GM12878 (cell line): ENCODE measurements around the gene SLC43A3. TPM values are rescaled to one million over a fixed set of nuclear protein-coding genes. Genes with fewer than 3 reads are reported as not detected.
A peak's percentile ranks its signal among the peaks of the same experiment; 100 is the strongest.

ENCODE experiments used
- CHD1 ChIP-seq: IDR thresholded peaks from 2 replicates; pipeline ENCODE4 v1.6.1; 2012; ENCODE audit warnings: low read depth, low read length, improper control_type of control experiment
- FOS ChIP-seq: IDR thresholded peaks from 3 replicates; pipeline ENCODE4 v1.6.1; 2011; ENCODE audit warnings: borderline replicate concordance; ENCODE audit not compliant: insufficient read length; ENCODE audit errors: extremely low read depth
- HDAC6 ChIP-seq: fragments of 200-600 bp; sonication (generic); IDR thresholded peaks from one replicate; pipeline ENCODE4 v1.8.0; 2017; ENCODE audit warnings: antibody characterized with exemption; ENCODE audit not compliant: unreplicated experiment
- IKZF2 ChIP-seq, 2 experiments: fragments of 450-650 bp; IDR thresholded peaks; 2 replicates each; pipeline ENCODE4 v1.6.1; 2017; ENCODE audit warnings: mild to moderate bottlenecking in 2 of 2, moderate library complexity in 2 of 2
- LARP7 ChIP-seq: fragments of 450-650 bp; IDR thresholded peaks from 2 replicates; pipeline ENCODE4 v1.6.1; 2017; ENCODE audit warnings: mild to moderate bottlenecking
- MYB ChIP-seq: fragments of 150-350 bp; IDR thresholded peaks from 2 replicates; pipeline ENCODE4 v1.6.1; 2014; ENCODE audit warnings: mild to moderate bottlenecking, low read depth, low read length, borderline replicate concordance
- PAX5 ChIP-seq: IDR thresholded peaks from 2 replicates; pipeline ENCODE4 v1.6.1; 2011; ENCODE audit warnings: low read depth, low read length, borderline replicate concordance
- RAD51 ChIP-seq: fragments of 450-650 bp; IDR thresholded peaks from 2 replicates; pipeline ENCODE4 v1.6.1; 2016; ENCODE audit warnings: moderate library complexity, mild to moderate bottlenecking, inconsistent platforms
- RFX5 ChIP-seq: IDR thresholded peaks from 2 replicates; pipeline ENCODE4 v1.6.1; 2011; ENCODE audit warnings: low read depth, low read length, improper control_type of control experiment
- RUNX3 ChIP-seq: IDR thresholded peaks from 2 replicates; pipeline ENCODE4 v1.6.1; 2012; ENCODE audit warnings: low read length, inconsistent platforms
- TARDBP ChIP-seq: IDR thresholded peaks from 2 replicates; pipeline ENCODE4 v1.6.1; 2016; ENCODE audit warnings: borderline replicate concordance
- polyA plus RNA-seq, 11 experiments: library from polyadenylated mRNA; depleted of rRNA in 4 of 11; unstranded in 6 of 11; stranded (reverse) in 5 of 11; fragments of >200 nt; fragmentation: Nextera tagmentation in 4 of 11; fragmentation: Illumina TruSeq in 1 of 11; extraction: Ambion mirVana in 4 of 11; extraction: Trizol in 1 of 11; gene quantifications; 1 replicate in 1 of 11; 2 replicates in 10 of 11; pipeline versions ENCODE4 v1.2.1 to v1.2.3, GENCODE V29; 2011 to 2016; ENCODE audit warnings: inconsistent platforms in 2 of 11, missing spikeins in 2 of 11, low read depth in 1 of 11
- total RNA-seq, 4 experiments: library from RNA; depleted of rRNA in 3 of 4; stranded (reverse); fragments of >200 nt in 3 of 4; fragmentation: Illumina TruSeq in 1 of 4; extraction: Trizol in 1 of 4; gene quantifications; 2 replicates each; pipeline versions ENCODE4 v1.2.1 to v1.2.3, GENCODE V29; 2013 to 2021
- TF ChIP-seq, protein P1 (sequence below): fragments of 450-650 bp; IDR thresholded peaks from 2 replicates; pipeline ENCODE4 v1.6.1; 2017; ENCODE audit warnings: antibody characterized with exemption, mild to moderate bottlenecking, moderate library complexity
- TF ChIP-seq, protein P2 (sequence below): fragments of 450-650 bp; conservative IDR thresholded peaks from 2 replicates; pipeline ENCODE4 v1.6.1; 2017; ENCODE audit warnings: mild to moderate bottlenecking, moderate library complexity
- TF ChIP-seq, protein P3 (sequence below): fragments of 450-650 bp; IDR thresholded peaks from 2 replicates; pipeline ENCODE4 v1.6.1; 2018; ENCODE audit warnings: borderline replicate concordance, mild to moderate bottlenecking; ENCODE audit not compliant: partially characterized antibody
- TF ChIP-seq, protein P4 (sequence below): fragments of 150-350 bp; IDR thresholded peaks from 2 replicates; pipeline ENCODE4 v1.6.1; 2014; ENCODE audit warnings: mild to moderate bottlenecking, low read depth, low read length
- TF ChIP-seq, protein P5 (sequence below): IDR thresholded peaks from 2 replicates; pipeline ENCODE4 v1.6.1; 2012; ENCODE audit warnings: low read length, inconsistent platforms

The SLC43A3 gene
- total and polyA plus RNA-seq, 10 of the 15 experiments (the other 5 are each of a cell fraction or from before 2014, with no cell fraction given): 37.5 to 237 (median 132) TPM

DNA sequence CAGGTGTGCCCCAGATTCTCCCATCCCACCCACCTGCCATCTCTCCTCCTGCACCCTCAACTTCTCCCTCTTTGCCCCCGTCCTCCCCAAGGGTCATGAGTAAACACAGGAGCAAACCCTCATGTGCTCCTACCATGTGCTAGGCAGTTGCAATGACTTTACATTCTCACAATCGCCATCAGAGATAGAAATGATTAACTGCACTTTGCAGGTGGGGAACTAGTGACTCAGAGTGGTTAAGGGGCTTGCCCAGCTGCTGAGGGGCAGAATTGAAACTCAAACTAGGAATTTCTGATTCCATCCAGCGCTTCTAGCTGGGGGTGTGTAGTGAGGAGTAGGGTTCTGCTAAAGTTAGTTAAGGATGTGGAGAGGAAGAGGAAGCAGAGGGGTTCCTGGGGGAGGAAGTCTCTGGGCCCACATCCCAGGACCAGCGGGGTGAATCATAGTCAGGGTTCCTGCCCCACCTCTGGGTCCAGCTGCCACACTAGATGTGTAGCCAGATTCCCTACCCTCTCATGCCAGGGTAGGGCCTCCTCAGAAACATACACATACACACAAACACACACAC lies 20.5 kb downstream of the SLC43A3 start (continued):
- TF ChIP-seq IKZF2 (IDR thresholded peaks at IDR 0.05): peak; percentile 91 to 93
- TF ChIP-seq, protein P1, sequence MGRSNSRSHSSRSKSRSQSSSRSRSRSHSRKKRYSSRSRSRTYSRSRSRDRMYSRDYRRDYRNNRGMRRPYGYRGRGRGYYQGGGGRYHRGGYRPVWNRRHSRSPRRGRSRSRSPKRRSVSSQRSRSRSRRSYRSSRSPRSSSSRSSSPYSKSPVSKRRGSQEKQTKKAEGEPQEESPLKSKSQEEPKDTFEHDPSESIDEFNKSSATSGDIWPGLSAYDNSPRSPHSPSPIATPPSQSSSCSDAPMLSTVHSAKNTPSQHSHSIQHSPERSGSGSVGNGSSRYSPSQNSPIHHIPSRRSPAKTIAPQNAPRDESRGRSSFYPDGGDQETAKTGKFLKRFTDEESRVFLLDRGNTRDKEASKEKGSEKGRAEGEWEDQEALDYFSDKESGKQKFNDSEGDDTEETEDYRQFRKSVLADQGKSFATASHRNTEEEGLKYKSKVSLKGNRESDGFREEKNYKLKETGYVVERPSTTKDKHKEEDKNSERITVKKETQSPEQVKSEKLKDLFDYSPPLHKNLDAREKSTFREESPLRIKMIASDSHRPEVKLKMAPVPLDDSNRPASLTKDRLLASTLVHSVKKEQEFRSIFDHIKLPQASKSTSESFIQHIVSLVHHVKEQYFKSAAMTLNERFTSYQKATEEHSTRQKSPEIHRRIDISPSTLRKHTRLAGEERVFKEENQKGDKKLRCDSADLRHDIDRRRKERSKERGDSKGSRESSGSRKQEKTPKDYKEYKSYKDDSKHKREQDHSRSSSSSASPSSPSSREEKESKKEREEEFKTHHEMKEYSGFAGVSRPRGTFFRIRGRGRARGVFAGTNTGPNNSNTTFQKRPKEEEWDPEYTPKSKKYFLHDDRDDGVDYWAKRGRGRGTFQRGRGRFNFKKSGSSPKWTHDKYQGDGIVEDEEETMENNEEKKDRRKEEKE: no peak
- TF ChIP-seq HDAC6: no peak
- TF ChIP-seq PAX5: peak; percentile 56; the same call in 1 of the 2 replicates
- no peak for TF ChIP-seq RFX5
- TF ChIP-seq FOS: no peak
- TF ChIP-seq CHD1: no peak
- TF ChIP-seq RAD51: peak; percentile 72
- no peak for TF ChIP-seq MYB
- TF ChIP-seq, protein P2, sequence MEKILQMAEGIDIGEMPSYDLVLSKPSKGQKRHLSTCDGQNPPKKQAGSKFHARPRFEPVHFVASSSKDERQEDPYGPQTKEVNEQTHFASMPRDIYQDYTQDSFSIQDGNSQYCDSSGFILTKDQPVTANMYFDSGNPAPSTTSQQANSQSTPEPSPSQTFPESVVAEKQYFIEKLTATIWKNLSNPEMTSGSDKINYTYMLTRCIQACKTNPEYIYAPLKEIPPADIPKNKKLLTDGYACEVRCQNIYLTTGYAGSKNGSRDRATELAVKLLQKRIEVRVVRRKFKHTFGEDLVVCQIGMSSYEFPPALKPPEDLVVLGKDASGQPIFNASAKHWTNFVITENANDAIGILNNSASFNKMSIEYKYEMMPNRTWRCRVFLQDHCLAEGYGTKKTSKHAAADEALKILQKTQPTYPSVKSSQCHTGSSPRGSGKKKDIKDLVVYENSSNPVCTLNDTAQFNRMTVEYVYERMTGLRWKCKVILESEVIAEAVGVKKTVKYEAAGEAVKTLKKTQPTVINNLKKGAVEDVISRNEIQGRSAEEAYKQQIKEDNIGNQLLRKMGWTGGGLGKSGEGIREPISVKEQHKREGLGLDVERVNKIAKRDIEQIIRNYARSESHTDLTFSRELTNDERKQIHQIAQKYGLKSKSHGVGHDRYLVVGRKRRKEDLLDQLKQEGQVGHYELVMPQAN: no peak; the same call in 1 of the 2 replicates
- TF ChIP-seq, protein P3, sequence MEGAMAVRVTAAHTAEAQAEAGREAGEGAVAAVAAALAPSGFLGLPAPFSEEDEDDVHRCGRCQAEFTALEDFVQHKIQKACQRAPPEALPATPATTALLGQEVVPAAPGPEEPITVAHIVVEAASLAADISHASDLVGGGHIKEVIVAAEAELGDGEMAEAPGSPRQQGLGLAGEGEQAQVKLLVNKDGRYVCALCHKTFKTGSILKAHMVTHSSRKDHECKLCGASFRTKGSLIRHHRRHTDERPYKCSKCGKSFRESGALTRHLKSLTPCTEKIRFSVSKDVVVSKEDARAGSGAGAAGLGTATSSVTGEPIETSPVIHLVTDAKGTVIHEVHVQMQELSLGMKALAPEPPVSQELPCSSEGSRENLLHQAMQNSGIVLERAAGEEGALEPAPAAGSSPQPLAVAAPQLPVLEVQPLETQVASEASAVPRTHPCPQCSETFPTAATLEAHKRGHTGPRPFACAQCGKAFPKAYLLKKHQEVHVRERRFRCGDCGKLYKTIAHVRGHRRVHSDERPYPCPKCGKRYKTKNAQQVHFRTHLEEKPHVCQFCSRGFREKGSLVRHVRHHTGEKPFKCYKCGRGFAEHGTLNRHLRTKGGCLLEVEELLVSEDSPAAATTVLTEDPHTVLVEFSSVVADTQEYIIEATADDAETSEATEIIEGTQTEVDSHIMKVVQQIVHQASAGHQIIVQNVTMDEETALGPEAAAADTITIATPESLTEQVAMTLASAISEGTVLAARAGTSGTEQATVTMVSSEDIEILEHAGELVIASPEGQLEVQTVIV: no peak
- TF ChIP-seq TARDBP: no peak; the same call in 1 of the 2 replicates
- TF ChIP-seq, protein P4, sequence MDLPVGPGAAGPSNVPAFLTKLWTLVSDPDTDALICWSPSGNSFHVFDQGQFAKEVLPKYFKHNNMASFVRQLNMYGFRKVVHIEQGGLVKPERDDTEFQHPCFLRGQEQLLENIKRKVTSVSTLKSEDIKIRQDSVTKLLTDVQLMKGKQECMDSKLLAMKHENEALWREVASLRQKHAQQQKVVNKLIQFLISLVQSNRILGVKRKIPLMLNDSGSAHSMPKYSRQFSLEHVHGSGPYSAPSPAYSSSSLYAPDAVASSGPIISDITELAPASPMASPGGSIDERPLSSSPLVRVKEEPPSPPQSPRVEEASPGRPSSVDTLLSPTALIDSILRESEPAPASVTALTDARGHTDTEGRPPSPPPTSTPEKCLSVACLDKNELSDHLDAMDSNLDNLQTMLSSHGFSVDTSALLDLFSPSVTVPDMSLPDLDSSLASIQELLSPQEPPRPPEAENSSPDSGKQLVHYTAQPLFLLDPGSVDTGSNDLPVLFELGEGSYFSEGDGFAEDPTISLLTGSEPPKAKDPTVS: no peak
- peak; percentile 77 for TF ChIP-seq RUNX3
- TF ChIP-seq, protein P5, sequence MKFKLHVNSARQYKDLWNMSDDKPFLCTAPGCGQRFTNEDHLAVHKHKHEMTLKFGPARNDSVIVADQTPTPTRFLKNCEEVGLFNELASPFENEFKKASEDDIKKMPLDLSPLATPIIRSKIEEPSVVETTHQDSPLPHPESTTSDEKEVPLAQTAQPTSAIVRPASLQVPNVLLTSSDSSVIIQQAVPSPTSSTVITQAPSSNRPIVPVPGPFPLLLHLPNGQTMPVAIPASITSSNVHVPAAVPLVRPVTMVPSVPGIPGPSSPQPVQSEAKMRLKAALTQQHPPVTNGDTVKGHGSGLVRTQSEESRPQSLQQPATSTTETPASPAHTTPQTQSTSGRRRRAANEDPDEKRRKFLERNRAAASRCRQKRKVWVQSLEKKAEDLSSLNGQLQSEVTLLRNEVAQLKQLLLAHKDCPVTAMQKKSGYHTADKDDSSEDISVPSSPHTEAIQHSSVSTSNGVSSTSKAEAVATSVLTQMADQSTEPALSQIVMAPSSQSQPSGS: peak; percentile 71
- TF ChIP-seq LARP7: no peak
